ENCODE data around the gene SLC1A7. TPM values are rescaled to one million over a fixed set of nuclear protein-coding genes. Genes with fewer than 3 reads are reported as not detected.

The SLC1A7 gene
- total and polyA plus RNA-seq, 2 of the 13 experiments (the other 11 are each of a cell fraction or from before 2014, with no cell fraction given): 0.04 to 2.0 TPM

- TF ChIP-seq SIX4 (CRISPR knock-in tag; IDR thresholded peaks at IDR 0.05) (no peak), YY1 (IDR thresholded peaks at IDR 0.05; ENCODE audit: insufficient read depth, insufficient replicate concordance, low read depth, low read length) (no peak), TBX2 (CRISPR knock-in tag; IDR thresholded peaks at IDR 0.05; ENCODE audit: borderline replicate concordance) (no peak; the same call in 1 of the 2 replicates), ZNF773 (CRISPR knock-in tag; IDR thresholded peaks at IDR 0.05; ENCODE audit: borderline replicate concordance) (no peak), RFX1 (IDR thresholded peaks at IDR 0.05) (no peak), FOXO1 (CRISPR knock-in tag; IDR thresholded peaks at IDR 0.05) (0 out of 2 replicates have a peak, but pooled peaks have one; percentile 26), ATAD3A (CRISPR knock-in tag; IDR thresholded peaks at IDR 0.05) (no peak), KLF13 (CRISPR knock-in tag; IDR thresholded peaks at IDR 0.05) (no peak), ZNF879 (CRISPR knock-in tag; IDR thresholded peaks at IDR 0.05) (no peak), SP140L (CRISPR knock-in tag; IDR thresholded peaks at IDR 0.05; ENCODE audit: borderline replicate concordance) (no peak), ARID5B (CRISPR knock-in tag; IDR thresholded peaks at IDR 0.05) (peak; percentile 82), RARA (CRISPR knock-in tag; IDR thresholded peaks at IDR 0.05) (peak; percentile 51; the same call in 1 of the 2 replicates), ZBTB3 (CRISPR knock-in tag; IDR thresholded peaks at IDR 0.05; ENCODE audit: borderline replicate concordance, low read depth) (no peak), NR2F6 (IDR thresholded peaks at IDR 0.05) (peak; percentile 78), NR2F6 (CRISPR knock-in tag; IDR thresholded peaks at IDR 0.05) (peak; percentile 82), SMYD3 (CRISPR knock-in tag; IDR thresholded peaks at IDR 0.05) (no peak), HMG20A (CRISPR knock-in tag; IDR thresholded peaks at IDR 0.05; ENCODE audit: borderline replicate concordance) (no peak), ZNF629 (CRISPR knock-in tag; conservative IDR thresholded peaks at IDR 0.05) (peak; percentile 20; the same call in 1 of the 2 replicates), ZFP36L2 (CRISPR knock-in tag; IDR thresholded peaks at IDR 0.05) (no peak), ISL2 (CRISPR knock-in tag; IDR thresholded peaks at IDR 0.05) (0 out of 2 replicates have a peak, but pooled peaks have one; percentile 35), ARID3A (IDR thresholded peaks at IDR 0.05; ENCODE audit: low read depth, low read length) (no peak), SIN3A (IDR thresholded peaks at IDR 0.05; ENCODE audit: borderline replicate concordance, low read depth, low read length) (no peak), HDAC1 (CRISPR knock-in tag; IDR thresholded peaks at IDR 0.05) (peak; percentile 49; the same call in 1 of the 2 replicates), KLF9 (CRISPR knock-in tag; IDR thresholded peaks at IDR 0.05; ENCODE audit: low read depth) (no peak), MLLT10 (CRISPR knock-in tag; IDR thresholded peaks at IDR 0.05) (no peak), ZZZ3 (CRISPR knock-in tag; IDR thresholded peaks at IDR 0.05; ENCODE audit: borderline replicate concordance) (no peak), ZNF709 (CRISPR knock-in tag; IDR thresholded peaks at IDR 0.05) (0 out of 2 replicates have a peak, but pooled peaks have one; percentile 68), HNF4A (CRISPR knock-in tag; IDR thresholded peaks at IDR 0.05) (peak; percentile 66)
Measured at GRCh38 chr1:53130878-53131589, 11.4 kb downstream of the SLC1A7 start (continued).

All from HepG2 (cell line).